GM18517 (cell line): ENCODE results near the gene CORO2B.

ENCODE experiments used
- ATAC-seq: cut with Tn5 transposase; IDR thresholded peaks from one replicate; pipeline ENCODE4 v1.9.1; 2021; ENCODE audit warnings: mild to moderate bottlenecking, moderate library complexity; ENCODE audit not compliant: unreplicated experiment

The CORO2B gene

GRCh38 chr15:68589783-68590710 lies 11.3 kb downstream of the CORO2B start:
- ATAC-seq = no peak

- ATAC-seq = no peak
These were observed 12.1 kb downstream of the CORO2B start for GRCh38 chr15:68590721-68591389.

- ATAC-seq = no peak
These were observed 13.3 kb downstream of the CORO2B start for GRCh38 chr15:68592054-68592453.

GRCh38 chr15:68592544-68592943 lies 13.8 kb downstream of the CORO2B start:
- ATAC-seq = no peak

- no peak for ATAC-seq
These were observed 14.5 kb downstream of the CORO2B start for GRCh38 chr15:68593341-68593740.

GRCh38 chr15:68593828-68594532 lies 15.2 kb downstream of the CORO2B start:
- no peak for ATAC-seq

- no peak for ATAC-seq
These were observed 15.9 kb downstream of the CORO2B start for GRCh38 chr15:68594533-68595259.

GRCh38 chr15:68595260-68595564 lies 16.4 kb downstream of the CORO2B start:
- no peak for ATAC-seq

GRCh38 chr15:68595761-68596160 lies 17.0 kb downstream of the CORO2B start:
- ATAC-seq = no peak

- no peak for ATAC-seq
These were observed 17.9 kb downstream of the CORO2B start for GRCh38 chr15:68596691-68597090.

GRCh38 chr15:68597581-68597980 lies 18.8 kb downstream of the CORO2B start:
- no peak for ATAC-seq

GRCh38 chr15:68598171-68599152 lies 19.7 kb downstream of the CORO2B start:
- no peak for ATAC-seq

GRCh38 chr15:68599153-68599545 lies 20.4 kb downstream of the CORO2B start:
- no peak for ATAC-seq

GRCh38 chr15:68599560-68600071 lies 20.8 kb downstream of the CORO2B start:
- ATAC-seq = no peak

- no peak for ATAC-seq
These were observed 22.7 kb downstream of the CORO2B start for GRCh38 chr15:68601206-68602197.

GRCh38 chr15:68602459-68603215 lies 23.8 kb downstream of the CORO2B start:
- no peak for ATAC-seq

- no peak for ATAC-seq
These were observed 24.4 kb downstream of the CORO2B start for GRCh38 chr15:68603216-68603595.

- no peak for ATAC-seq
These were observed 25.2 kb downstream of the CORO2B start for GRCh38 chr15:68603951-68604350.
